Hepatocyte (in vitro differentiated cells): ENCODE data around the gene LCAT.

Experiments used
- EZH2phosphoT487 ChIP-seq: fragments of 200-600 bp; sonication (generic); IDR thresholded peaks from one replicate; pipeline ENCODE4 v1.6.1; 2018; ENCODE audit warnings: antibody characterized with exemption, mild to moderate bottlenecking, low read depth, moderate library complexity; ENCODE audit not compliant: unreplicated experiment, severe bottlenecking
- TF ChIP-seq, protein P1 (sequence below): fragments of 200-600 bp; sonication (generic); IDR thresholded peaks from 2 replicates; pipeline ENCODE4 v1.5.1; 2016; ENCODE audit warnings: antibody characterized with exemption, mild to moderate bottlenecking; ENCODE audit not compliant: poor library complexity

DNA sequence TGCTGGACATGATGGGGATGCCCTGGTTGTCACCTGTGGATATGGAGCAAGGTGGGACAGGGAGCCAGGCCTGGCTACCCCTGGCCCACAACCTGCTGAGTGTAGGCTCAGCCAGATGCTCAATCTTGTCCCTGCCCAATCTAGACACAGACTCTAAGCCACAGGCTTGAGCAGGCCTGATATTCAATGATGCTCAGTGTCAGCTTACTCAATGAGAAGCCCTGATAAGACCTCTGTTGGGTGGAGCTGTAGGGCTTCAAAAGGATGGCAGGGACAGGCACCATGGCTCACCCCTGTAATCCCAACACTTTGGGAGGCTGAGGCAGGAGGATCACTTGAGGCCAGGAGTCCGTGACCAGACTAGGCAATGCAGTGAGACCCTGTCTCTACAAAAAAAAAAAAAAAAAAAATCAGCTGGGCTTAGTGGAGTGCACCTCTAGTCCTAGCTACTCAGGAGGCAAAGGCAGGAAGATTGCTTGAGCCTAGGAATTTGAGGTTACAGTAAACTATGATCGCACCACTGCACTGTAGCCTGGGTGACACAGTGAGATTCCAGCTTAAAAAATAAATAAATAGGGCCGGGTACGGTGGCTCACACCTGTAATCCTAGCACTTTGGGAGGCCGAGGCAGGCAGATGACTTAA, 3.4 kb downstream of the LCAT start:
- TF ChIP-seq, protein P1, sequence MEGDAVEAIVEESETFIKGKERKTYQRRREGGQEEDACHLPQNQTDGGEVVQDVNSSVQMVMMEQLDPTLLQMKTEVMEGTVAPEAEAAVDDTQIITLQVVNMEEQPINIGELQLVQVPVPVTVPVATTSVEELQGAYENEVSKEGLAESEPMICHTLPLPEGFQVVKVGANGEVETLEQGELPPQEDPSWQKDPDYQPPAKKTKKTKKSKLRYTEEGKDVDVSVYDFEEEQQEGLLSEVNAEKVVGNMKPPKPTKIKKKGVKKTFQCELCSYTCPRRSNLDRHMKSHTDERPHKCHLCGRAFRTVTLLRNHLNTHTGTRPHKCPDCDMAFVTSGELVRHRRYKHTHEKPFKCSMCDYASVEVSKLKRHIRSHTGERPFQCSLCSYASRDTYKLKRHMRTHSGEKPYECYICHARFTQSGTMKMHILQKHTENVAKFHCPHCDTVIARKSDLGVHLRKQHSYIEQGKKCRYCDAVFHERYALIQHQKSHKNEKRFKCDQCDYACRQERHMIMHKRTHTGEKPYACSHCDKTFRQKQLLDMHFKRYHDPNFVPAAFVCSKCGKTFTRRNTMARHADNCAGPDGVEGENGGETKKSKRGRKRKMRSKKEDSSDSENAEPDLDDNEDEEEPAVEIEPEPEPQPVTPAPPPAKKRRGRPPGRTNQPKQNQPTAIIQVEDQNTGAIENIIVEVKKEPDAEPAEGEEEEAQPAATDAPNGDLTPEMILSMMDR = no peak
- TF ChIP-seq EZH2phosphoT487 = no peak
